Measurements from ENCODE around the gene BCL11B. TPM values are rescaled to one million over a fixed set of nuclear protein-coding genes. Genes with fewer than 3 reads are reported as not detected.

BCL11B gene
- total and polyA plus RNA-seq, 2 experiments from 2014 or later, result 0.04 to 2.8 TPM

GRCh38 chr14:99251721-99252120 lies 20.3 kb downstream of the BCL11B start:
- DNase-seq (ENCODE audit: low read depth in 1 of 2, low spot score in 1 of 2), result no peak
- H3K36me3 ChIP-seq, result no peaks in the 10 kb centered on the region
- H3K27ac ChIP-seq, result no peak overlapping the region
- peaks cover 22% of the 10 kb centered on the region for H3K27me3 ChIP-seq
- no peaks in the 10 kb centered on the region for H3K9me3 ChIP-seq (ENCODE audit: low read depth)
- H3K4me3 ChIP-seq, result no peak overlapping the region
- no peak for TF ChIP-seq CTCF (IDR thresholded peaks at IDR 0.05; ENCODE audit: low read depth, low read length)
- no peaks in the 10 kb centered on the region for H3K4me1 ChIP-seq (ENCODE audit: low read depth)

- no peak for DNase-seq (ENCODE audit: low read depth in 1 of 2, low spot score in 1 of 2)
- peaks cover 29% of the 10 kb centered on the region for H3K27me3 ChIP-seq
Measured at GRCh38 chr14:99250636-99251208, 21.3 kb downstream of the BCL11B start.

GRCh38 chr14:99249389-99249788 lies 22.6 kb downstream of the BCL11B start:
- no peak overlapping the region for H3K27ac ChIP-seq
- no peak for TF ChIP-seq CTCF (IDR thresholded peaks at IDR 0.05; ENCODE audit: low read depth, low read length)
- H3K36me3 ChIP-seq, result no peaks in the 10 kb centered on the region
- peaks cover 8% of the 10 kb centered on the region for H3K4me1 ChIP-seq (ENCODE audit: low read depth)
- peaks cover 34% of the 10 kb centered on the region for H3K27me3 ChIP-seq
- no peak for DNase-seq (ENCODE audit: low read depth in 1 of 2, low spot score in 1 of 2)
- no peak overlapping the region for H3K4me3 ChIP-seq
- H3K9me3 ChIP-seq (ENCODE audit: low read depth), result no peaks in the 10 kb centered on the region

More at GRCh38 chr14:99250636-99251208, 21.3 kb downstream of the BCL11B start:
- Histone ChIP-seq H3K4me1 (ENCODE audit: low read depth) (no peaks in the 10 kb centered on the region), H3K4me3 (no peak overlapping the region), H3K36me3 (no peaks in the 10 kb centered on the region), H3K9me3 (ENCODE audit: low read depth) (no peaks in the 10 kb centered on the region), H3K27ac (no peak overlapping the region)
- no peak for TF ChIP-seq CTCF (IDR thresholded peaks at IDR 0.05; ENCODE audit: low read depth, low read length)

- Histone ChIP-seq H3K4me3 (no peak overlapping the region), H3K27me3 (peaks cover 35% of the 10 kb centered on the region), H3K27ac (no peak overlapping the region), H3K9me3 (ENCODE audit: low read depth) (no peaks in the 10 kb centered on the region), H3K4me1 (ENCODE audit: low read depth) (peaks cover 8% of the 10 kb centered on the region), H3K36me3 (no peaks in the 10 kb centered on the region)
- TF ChIP-seq CTCF (IDR thresholded peaks at IDR 0.05; ENCODE audit: low read depth, low read length), result no peak
- no peak for DNase-seq (ENCODE audit: low read depth in 1 of 2, low spot score in 1 of 2)
Measured at GRCh38 chr14:99248761-99249171, 23.2 kb downstream of the BCL11B start.

GRCh38 chr14:99247772-99248171 lies 24.2 kb downstream of the BCL11B start:
- no peak for DNase-seq (ENCODE audit: low read depth in 1 of 2, low spot score in 1 of 2)
- no peak for TF ChIP-seq CTCF (IDR thresholded peaks at IDR 0.05; ENCODE audit: low read depth, low read length)
- Histone ChIP-seq H3K27ac (no peak overlapping the region), H3K36me3 (no peaks in the 10 kb centered on the region), H3K4me3 (no peak overlapping the region), H3K27me3 (peaks cover 35% of the 10 kb centered on the region), H3K4me1 (ENCODE audit: low read depth) (peaks cover 8% of the 10 kb centered on the region), H3K9me3 (ENCODE audit: low read depth) (no peaks in the 10 kb centered on the region)
